ENCODE measurements around the gene NKX6-2. TPM values are rescaled to one million over a fixed set of nuclear protein-coding genes. Genes with fewer than 3 reads are reported as not detected.

Gene NKX6-2
- total RNA-seq, 1 donor from 2014 or later, result not detected

GRCh38 chr10:132735923-132736391, 50.0 kb downstream of the NKX6-2 start:
- DNase-seq, result no peak

GRCh38 chr10:132735341-132735775, 50.6 kb downstream of the NKX6-2 start:
- no peak for DNase-seq

DNA sequence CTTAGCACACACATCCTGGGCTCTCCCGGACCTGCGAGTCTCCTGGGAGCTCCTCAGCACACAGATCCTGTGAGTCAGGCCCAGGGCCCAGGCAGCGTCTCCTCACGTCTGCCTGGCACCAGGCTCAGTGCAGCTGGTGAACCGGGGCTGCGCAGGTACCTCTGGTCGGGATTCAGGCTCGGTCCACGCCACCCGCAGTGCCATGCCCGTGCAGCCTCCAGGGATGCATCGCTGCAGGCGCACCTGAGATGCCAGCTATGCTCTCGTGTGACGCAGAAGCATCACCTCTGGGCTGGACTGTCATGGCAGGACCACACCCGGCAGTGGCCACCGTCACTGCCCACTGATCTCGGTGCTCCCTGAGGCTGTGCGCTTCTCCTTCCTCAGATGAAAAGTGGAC, 52.0 kb downstream of the NKX6-2 start:
- DNase-seq, result no peak

Other genes with a start within 250 kb of the NKX6-2 start
- gene INPP5A, start 248.4 kb downstream of the NKX6-2 start, total RNA-seq, result 32.5 TPM
- gene CFAP46, start 156.4 kb upstream of the NKX6-2 start, total RNA-seq, result 0.39 TPM